HEK293T (cell line): Measurements from ENCODE around the gene UCN.

Experiments
- ARNT ChIP-seq: fragments of 450-650 bp; IDR thresholded peaks from 2 replicates; pipeline ENCODE4 v1.6.1; 2017; ENCODE audit warnings: mild to moderate bottlenecking
- BHLHE40 ChIP-seq: fragments of 450-650 bp; IDR thresholded peaks from 2 replicates; pipeline ENCODE4 v1.6.1; 2016; ENCODE audit warnings: mild to moderate bottlenecking, moderate library complexity, borderline replicate concordance
- CTBP1 ChIP-seq: fragments of 450-650 bp; IDR thresholded peaks from 2 replicates; pipeline ENCODE4 v1.6.1; 2016; ENCODE audit warnings: borderline replicate concordance
- ELF4 ChIP-seq: fragments of 450-650 bp; IDR thresholded peaks from 2 replicates; pipeline ENCODE4 v1.6.1; 2017; ENCODE audit warnings: antibody characterized with exemption
- FOXA1 ChIP-seq: fragments of 450-650 bp; IDR thresholded peaks from 2 replicates; pipeline ENCODE4 v1.6.1; 2016; ENCODE audit warnings: mild to moderate bottlenecking
- FOXM1 ChIP-seq: fragments of 450-650 bp; IDR thresholded peaks from 2 replicates; pipeline ENCODE4 v1.6.1; 2017; ENCODE audit warnings: mild to moderate bottlenecking, borderline replicate concordance
- HDGF ChIP-seq: fragments of 450-650 bp; IDR thresholded peaks from 2 replicates; pipeline ENCODE4 v1.6.1; 2017; ENCODE audit warnings: antibody characterized with exemption, borderline replicate concordance
- NFRKB ChIP-seq: fragments of 450-650 bp; IDR thresholded peaks from 2 replicates; pipeline ENCODE4 v1.6.1; 2016; ENCODE audit warnings: mild to moderate bottlenecking, moderate library complexity
- SP1 ChIP-seq: fragments of 450-650 bp; IDR thresholded peaks from 2 replicates; pipeline ENCODE4 v1.6.1; 2017
- SUZ12 ChIP-seq: fragments of 450-650 bp; IDR thresholded peaks from 2 replicates; pipeline ENCODE4 v1.6.1; 2016; ENCODE audit warnings: mild to moderate bottlenecking
- TARDBP ChIP-seq: fragments of 450-650 bp; IDR thresholded peaks from 2 replicates; pipeline ENCODE4 v1.6.1; 2016
- ZNF384 ChIP-seq: fragments of 450-650 bp; IDR thresholded peaks from 2 replicates; pipeline ENCODE4 v1.6.1; 2016
- TF ChIP-seq, protein P1 (sequence below): fragments of 450-650 bp; IDR thresholded peaks from 2 replicates; pipeline ENCODE4 v1.6.1; 2016

DNA sequence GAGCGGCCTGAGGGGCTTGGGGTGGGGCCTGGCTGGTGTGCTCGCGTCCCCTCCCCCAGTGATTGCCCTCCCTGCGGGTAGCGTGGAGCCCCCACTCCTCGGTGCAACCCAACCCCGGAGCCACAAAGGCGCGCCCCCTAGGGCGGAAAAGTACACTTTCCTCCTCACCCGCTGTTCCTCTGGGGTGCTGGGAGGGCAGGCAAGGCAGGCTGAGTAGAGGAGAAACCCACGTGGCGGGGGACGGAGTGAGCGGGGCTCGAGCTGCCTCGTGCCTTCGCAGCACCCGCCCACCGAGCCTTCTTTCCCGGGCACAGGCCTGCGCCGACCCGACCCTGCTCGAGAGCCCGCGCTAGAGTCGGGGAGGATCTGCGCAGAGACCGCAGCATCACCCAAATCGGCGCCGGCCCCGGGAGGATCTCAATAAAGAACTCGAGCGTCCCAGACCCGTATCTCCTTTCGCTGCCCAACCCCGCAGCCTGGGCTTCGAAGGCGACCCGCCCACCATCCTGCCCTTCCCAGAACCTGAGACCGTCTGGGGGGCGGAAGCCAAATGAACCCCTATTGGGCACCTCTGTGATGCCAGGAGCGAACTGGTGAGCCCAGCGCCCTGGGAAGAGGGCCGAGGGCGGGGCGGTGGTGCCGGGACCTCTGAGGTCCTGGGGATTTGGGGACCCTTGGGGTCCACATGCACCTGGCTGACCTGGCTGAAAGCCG is 1.5 kb downstream of the UCN start:
- no peak for TF ChIP-seq BHLHE40
- TF ChIP-seq SUZ12: no peak
- TF ChIP-seq ELF4: no peak
- TF ChIP-seq, protein P1, sequence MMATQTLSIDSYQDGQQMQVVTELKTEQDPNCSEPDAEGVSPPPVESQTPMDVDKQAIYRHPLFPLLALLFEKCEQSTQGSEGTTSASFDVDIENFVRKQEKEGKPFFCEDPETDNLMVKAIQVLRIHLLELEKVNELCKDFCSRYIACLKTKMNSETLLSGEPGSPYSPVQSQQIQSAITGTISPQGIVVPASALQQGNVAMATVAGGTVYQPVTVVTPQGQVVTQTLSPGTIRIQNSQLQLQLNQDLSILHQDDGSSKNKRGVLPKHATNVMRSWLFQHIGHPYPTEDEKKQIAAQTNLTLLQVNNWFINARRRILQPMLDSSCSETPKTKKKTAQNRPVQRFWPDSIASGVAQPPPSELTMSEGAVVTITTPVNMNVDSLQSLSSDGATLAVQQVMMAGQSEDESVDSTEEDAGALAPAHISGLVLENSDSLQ: no peak
- TF ChIP-seq NFRKB: no peak
- no peak for TF ChIP-seq FOXA1
- no peak for TF ChIP-seq HDGF
- TF ChIP-seq SP1: no peak
- TF ChIP-seq FOXM1: no peak
- TF ChIP-seq CTBP1: no peak
- TF ChIP-seq ARNT: no peak
- no peak for TF ChIP-seq TARDBP
- no peak for TF ChIP-seq ZNF384
